GM18861 (cell line): ENCODE measurements around the gene CMAS.
"Not testable (repeated sequence)": the region's sequence is repeated elsewhere in the genome, so short reads cannot be mapped to it uniquely, and the experiment has no call there.

Experiments used
- ATAC-seq: cut with Tn5 transposase; IDR thresholded peaks from one replicate; pipeline ENCODE4 v1.9.1; 2021; ENCODE audit not compliant: unreplicated experiment

The CMAS gene

DNA sequence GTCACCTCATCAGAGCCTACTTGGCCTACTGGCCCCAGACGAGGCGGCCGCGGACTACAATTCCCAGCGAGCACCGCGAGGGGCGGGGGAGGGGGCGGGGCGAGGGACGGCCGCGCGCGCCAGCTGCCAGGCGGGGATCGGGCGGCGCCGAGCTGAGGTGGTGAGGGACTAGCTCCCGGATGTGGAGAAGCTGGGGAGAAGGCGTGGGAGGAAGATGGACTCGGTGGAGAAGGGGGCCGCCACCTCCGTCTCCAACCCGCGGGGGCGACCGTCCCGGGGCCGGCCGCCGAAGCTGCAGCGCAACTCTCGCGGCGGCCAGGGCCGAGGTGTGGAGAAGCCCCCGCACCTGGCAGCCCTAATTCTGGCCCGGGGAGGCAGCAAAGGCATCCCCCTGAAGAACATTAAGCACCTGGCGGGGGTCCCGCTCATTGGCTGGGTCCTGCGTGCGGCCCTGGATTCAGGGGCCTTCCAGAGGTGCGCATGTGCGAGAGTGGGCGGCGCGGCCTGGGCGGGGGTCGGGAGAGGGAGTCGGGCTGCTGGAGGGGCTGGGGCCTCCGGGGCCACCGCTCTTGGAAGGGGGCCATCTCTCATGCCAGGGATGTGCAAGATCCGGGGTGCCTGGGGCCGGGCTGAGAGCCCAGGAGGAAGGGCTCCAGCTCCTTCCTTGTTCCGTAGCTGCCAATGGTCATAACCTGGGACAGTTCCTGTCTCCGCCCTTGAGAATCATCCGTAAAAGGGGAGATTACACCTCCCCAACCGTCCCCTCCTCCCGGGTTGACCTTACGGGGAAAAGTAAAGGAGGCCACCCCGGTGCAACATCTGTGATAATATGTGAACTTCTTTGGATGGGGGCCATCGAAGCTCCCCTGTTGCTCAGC is at the start of gene CMAS:
CMAS (plus strand) TSS at position 129 of the 878 bp plus-strand sequence; CDS start at position 215, 86 bp downstream.
- ATAC-seq = peak; percentile 74

DNA sequence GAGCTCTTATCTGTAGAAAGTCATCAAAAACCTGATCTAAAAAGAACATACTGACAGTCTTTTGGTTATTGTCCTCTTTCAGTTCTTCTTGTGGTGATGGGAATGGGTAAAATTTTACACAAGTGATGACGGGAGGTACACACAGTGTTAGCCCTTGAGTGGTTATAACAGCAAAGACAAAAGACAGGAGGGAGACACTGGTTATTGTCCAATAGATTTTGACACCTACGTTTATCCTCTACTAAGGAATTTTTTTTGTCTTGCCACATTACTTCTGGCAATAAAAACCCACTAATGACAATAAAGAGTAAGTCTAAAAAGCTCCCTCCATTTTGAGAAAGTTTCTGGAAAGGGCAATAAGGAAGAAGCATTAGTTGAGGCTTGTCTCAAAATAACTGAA is 47.7 kb upstream of the CMAS start:
- no peak for ATAC-seq

DNA sequence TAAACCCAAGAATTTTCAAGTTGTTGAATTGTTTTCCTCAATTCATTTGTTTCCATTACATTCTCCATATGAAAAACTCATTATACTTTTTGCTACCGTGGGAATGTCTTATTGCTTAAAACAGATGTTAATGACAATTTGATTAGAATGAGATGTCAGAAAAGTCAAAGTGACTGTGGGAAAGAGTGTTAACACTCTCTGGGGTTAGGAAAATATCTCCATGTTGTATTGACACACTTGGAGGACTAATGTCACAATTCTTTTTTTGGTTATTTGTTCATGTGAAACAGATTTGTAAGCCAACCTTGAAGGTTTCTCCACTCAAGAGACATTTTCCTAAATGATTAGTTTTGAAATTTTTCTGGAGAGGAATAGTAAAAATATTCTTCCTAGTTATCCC is 47.2 kb upstream of the CMAS start:
- ATAC-seq = no peak

DNA sequence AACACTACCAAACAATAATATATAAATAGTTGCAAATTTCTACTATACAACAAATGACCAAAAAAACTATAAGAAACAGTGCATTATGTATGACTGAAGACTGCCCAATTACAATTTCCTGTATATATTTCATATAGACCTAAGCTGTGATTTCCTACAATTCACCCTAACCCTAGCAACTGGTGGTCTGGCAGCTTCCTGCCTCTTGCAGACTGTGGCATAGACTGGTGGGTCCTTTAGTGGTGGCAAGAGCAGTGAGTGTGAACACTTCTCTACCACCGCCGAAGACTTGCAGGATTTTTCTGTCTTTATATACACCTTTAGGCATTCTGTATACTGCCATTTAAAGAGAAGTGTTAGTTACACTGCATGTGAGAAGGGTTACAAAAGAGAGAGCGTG is 43.6 kb upstream of the CMAS start:
- no peak for ATAC-seq

GRCh38 chr12:22007794-22008193 is 38.2 kb upstream of the CMAS start:
- not testable (repeated sequence) for ATAC-seq

- no peak for ATAC-seq
Measured at GRCh38 chr12:22008196-22008595, 37.8 kb upstream of the CMAS start.

DNA sequence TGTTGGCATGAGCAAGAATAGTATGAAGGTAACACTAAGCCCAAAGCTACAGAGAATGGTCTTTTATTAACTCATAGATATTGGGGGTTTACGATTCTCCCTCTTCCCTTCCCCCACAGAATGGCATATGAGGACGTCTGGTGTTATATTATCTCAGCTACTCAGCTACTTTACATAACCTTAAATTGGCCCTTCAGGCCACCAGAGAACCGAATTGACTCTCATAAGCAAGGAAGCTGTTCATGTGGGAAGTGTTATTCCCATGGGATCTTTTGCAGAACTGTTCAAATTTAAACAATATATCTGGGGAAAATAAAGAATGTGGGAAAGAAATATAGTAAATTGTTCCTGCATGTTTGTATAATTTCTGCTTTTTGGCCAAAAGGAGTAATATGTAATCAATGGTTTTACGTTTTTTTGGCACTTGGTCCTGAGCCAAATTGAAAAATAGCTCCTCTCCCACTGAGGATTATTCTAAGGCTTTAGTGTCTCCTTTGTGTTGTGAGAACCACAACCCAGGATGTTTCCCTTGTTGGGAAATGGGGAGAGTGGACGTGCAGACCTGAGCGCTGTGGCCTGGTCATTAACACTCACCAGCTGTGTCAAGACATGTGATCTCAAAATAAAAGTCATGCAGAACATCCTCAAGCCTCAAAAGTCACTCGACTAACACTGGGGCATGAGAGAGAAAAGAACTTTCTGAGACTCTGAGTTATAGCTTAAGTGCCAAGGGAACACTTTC is 31.8 kb upstream of the CMAS start:
- no peak for ATAC-seq

DNA sequence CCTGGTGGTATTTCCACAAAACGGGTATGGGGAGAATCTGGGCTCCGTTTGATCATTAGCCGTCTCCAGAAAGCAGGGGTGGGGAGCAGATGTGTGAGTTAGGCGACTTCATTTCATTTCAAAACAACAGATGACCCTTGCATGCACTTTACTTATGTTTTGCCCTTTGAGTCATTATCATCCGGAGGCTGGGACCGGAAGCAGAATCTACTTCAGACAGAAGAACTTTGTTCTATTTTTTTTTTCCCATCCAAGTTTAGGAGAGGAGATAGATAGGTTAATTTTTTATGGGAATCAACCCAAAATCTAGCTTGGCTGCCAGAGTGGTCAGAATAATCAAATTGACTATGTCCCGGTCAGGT is 31.3 kb upstream of the CMAS start:
- ATAC-seq = no peak

GRCh38 chr12:22016982-22017381 is 29.0 kb upstream of the CMAS start:
- ATAC-seq = no peak

DNA sequence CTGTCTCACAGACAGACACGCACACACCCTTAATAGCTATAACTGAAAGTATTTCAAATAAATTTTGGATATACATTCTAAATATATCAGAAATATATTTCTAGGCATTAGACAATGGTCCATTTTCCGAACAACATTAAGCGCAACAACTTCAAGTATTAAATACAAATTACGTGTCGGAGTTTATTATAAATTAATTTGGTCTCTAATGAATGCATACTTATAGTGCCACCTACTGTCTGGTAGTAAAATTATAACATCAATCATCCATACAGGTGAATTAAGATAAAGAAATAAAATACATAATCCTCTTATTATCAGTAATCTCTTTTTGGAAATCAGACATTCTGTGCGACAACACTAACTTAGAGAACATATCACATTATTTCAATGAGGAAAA is 27.2 kb upstream of the CMAS start:
- no peak for ATAC-seq

- not testable (repeated sequence) for ATAC-seq
Measured at GRCh38 chr12:22023489-22023888, 22.5 kb upstream of the CMAS start.

GRCh38 chr12:22029491-22029890 is 16.5 kb upstream of the CMAS start:
- ATAC-seq = no peak

DNA sequence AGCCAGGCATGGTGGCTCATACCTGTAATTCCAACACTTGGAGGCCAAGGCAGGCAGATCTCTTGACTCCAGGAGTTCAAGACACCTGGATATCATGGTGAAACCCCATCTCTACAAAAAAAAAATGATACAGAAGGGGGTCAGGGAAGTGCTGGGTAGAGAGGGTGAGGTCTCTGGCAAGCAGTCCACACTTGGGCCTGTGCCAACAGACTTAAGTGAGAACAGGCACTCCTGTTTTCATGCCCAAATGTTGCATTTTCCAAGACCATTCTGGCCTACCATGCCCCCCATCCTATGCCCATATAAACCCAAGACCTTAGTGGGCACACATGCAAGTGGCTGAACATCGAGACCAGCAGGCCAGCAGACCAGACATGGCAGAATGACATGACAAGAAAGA is 16.0 kb upstream of the CMAS start:
- ATAC-seq = no peak

GRCh38 chr12:22032732-22033131 is 13.3 kb upstream of the CMAS start:
- ATAC-seq = no peak

DNA sequence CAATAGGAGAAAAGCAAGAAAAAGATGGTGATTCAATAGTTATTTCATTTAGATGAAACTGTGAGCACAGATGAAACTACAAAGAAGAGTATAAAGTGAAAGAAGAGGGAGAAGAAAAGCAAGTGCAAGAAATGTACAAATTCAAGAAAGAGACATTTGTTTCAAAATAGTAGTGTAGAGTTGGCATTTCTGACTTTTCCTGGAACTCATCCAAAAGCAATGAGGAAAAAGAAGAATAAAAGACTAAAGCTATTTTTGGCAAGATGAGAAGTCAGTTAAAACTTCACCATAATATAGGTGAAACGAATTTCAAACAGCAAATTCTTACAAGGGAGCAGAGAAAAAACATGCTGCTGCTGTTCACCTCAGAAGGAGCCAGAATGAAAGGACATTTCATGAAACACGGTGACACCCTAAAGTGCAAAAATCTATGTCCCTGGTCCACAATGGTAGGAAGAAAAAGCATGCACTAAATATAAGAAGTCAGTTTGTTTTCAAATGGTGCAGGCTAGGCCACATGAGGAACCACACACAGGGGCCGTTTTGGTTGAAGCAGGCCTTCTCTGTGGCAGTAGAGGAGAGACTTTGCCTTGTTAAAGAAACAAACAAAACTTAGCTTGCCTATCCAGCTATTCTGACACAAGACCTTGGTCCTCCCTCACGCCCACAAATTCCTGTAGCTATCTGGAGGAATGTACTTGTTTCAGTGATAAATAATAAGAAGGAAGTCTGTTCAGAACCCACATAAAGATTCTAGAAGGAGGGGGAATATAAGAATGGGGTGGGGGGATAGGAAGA is 11.1 kb upstream of the CMAS start:
- no peak for ATAC-seq

DNA sequence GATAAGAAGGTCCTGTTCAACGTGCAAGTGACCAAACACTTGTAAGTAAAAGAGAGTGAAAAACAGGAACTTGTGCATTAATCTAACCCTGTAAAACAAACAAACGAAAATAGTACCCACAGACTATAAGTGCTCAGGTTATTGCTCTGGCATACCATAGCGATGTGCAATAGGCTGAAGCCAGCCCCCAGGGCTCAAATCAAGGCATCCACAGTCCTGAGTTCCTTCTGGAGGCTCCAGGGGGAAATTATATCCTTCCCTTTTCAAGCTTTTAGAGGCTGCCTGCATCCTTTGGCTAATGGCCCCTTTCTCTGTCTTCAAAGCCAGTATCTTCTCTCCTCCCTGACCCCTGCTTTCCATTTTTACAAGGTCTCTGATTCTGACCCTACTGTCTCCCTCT is 8.1 kb upstream of the CMAS start:
- ATAC-seq = no peak

- no peak for ATAC-seq
Measured at GRCh38 chr12:22038734-22039133, 7.3 kb upstream of the CMAS start.

- no peak for ATAC-seq
Measured at GRCh38 chr12:22039361-22039760, 6.7 kb upstream of the CMAS start.

GRCh38 chr12:22042976-22043669 is 2.9 kb upstream of the CMAS start:
- ATAC-seq = no peak

- no peak for ATAC-seq
Measured at GRCh38 chr12:22043943-22044342, 2.1 kb upstream of the CMAS start.

- no peak for ATAC-seq
Measured at GRCh38 chr12:22044391-22044790, 1.6 kb upstream of the CMAS start.
